Measurements from ENCODE around the gene SERPINI1. TPM values are rescaled to one million over a fixed set of nuclear protein-coding genes. Genes with fewer than 3 reads are reported as not detected.

SERPINI1 gene
- polyA plus RNA-seq, 4 donors: 41.1 to 67.1 (median 50.4) TPM

DNA sequence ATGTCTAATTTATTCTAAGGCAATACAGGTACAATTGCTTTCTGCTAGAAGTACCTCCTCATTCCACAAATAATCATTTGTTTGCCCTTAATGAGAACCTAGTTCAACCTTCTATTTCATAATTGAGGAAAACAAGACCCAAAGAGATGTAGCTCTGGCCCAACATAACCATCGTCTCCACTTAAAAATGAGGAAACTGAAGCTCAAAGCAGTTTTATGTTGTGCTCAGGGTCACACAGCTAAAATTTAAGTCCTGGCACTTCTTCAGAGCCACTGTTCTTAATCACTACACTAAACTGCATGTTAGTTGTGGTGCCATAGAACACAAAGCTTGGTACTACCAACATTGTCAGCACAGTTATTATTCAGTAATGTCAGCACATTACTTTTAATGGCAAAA, 108.0 kb downstream of the SERPINI1 start:
- no peak for DNase-seq (ENCODE audit: low read depth in 4 of 4, low spot score in 3 of 4)

GRCh38 chr3:167843886-167844285, 108.4 kb downstream of the SERPINI1 start:
- DNase-seq (ENCODE audit: low read depth in 4 of 4, low spot score in 3 of 4): no peak

- DNase-seq (ENCODE audit: low read depth in 4 of 4, low spot score in 3 of 4): no peak
Measured at GRCh38 chr3:167844528-167844927, 109.0 kb downstream of the SERPINI1 start.

DNA sequence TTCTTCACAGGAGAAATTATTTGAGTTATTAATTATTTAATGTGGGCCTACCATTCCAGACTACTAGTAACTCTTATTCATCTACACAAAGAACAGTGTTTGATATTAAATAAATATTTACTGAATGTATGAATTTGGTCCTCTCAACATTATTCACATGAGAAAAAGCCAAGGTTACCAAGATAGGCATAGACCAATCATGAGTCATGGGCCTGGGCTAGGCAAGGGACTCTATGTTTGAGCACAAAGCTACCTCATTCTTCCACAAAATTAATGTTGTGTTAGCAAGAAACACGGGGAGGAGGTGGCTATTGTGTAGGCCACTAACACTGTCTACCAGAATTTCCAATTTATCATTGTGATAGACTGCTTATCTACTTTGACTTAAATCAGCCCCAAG, 115.7 kb downstream of the SERPINI1 start:
- DNase-seq (ENCODE audit: low read depth in 4 of 4, low spot score in 3 of 4): no peak

DNA sequence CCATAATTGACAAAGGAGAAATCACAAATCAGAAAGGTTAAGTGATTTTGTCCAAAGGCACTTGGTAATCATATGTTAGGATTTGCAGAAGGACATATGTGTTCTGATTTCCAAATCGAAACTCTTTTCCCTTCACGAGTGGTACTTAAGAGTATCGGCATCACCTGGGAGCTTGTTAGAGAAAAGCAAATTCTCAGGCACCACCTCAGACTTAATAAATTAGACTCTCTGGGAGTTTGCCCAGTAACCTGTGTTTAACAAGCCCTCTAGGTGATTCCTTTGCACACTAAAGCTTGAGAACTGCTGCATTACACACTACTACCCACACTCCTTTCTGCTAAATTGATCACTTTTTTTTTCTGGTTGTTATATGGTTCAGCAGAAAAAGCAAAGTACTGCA, 116.2 kb downstream of the SERPINI1 start:
- DNase-seq (ENCODE audit: low read depth in 4 of 4, low spot score in 3 of 4): no peak

- no peak for DNase-seq (ENCODE audit: low read depth in 4 of 4, low spot score in 3 of 4)
Measured at GRCh38 chr3:167852216-167852615, 116.7 kb downstream of the SERPINI1 start.

DNA sequence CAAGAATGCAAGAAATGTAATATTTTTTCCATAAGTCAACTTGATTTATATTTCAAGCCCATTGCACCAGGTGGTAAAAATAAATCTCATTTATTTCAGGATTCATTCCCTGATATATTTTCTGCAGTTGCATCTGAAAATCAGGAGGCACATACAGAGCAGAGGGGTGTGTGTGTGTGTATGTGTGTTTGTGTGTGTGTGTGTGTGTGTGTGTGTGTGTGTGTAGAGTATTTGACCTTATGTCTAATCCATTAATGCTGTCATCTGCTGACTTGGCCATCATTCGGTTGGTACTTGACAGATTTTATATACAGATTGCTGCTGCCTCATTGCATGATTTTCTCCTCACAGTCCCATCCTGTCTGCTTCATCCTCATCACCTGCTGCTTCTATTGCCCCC, 118.5 kb downstream of the SERPINI1 start:
- no peak for DNase-seq (ENCODE audit: low read depth in 4 of 4, low spot score in 3 of 4)

DNA sequence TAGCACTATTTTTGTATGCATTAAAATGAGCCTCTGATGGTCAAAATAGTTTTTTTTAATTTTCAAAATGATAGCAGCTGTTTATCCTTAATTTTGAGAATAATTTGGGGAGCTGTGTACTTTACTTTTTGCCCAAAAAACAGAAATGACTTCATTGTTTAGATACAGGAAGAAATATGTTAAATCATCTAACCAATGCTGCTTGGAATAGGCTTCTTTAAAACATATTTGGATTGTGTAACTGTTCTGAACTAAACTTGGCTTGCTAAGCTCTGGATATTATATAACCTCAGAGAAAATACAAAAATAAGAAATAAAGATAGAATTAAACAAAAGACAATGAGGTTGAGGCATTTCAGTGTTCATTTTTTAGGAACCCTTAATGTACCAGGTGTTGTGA, 119.3 kb downstream of the SERPINI1 start:
- DNase-seq (ENCODE audit: low read depth in 4 of 4, low spot score in 3 of 4): no peak

DNA sequence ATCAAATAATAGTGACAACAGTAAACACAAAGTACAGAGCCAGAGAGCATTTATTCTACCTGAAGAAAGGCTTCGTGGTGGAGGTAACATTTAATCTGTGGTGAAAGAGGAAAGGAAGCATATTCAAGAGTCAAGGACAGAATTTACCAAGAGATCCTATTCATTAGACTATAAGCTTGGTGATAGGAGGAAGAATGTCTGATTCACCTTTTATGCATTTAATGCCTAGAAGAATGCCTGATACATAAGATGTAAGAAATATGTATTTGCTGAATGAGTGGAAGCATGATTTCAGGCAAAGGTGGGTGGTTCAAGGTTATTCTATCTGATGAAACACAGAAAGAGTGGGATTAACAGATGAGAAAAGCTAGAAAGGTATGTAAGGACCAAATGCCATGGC, 119.8 kb downstream of the SERPINI1 start:
- DNase-seq (ENCODE audit: low read depth in 4 of 4, low spot score in 3 of 4): no peak

DNA sequence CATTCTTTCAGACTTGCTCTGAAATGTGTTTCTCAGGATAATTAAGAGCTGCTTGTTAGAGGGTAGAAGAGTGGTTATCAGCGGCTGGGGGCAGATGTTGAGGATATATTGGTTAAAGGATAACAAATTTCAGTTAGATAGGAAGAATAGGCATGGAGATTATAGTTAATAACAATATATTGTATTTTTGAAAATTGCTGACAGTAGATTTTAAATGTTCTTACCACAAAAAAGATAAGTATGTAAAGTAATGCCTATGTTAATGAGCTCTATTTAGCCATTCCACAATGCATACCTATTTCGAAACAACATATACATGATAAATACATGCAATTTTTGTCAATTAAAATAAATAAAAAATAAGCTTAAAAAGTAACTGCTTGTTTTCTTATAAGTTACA, 123.3 kb downstream of the SERPINI1 start:
- no peak for DNase-seq (ENCODE audit: low read depth in 4 of 4, low spot score in 3 of 4)

GRCh38 chr3:167859610-167860009, 124.1 kb downstream of the SERPINI1 start:
- DNase-seq (ENCODE audit: low read depth in 4 of 4, low spot score in 3 of 4): no peak

DNA sequence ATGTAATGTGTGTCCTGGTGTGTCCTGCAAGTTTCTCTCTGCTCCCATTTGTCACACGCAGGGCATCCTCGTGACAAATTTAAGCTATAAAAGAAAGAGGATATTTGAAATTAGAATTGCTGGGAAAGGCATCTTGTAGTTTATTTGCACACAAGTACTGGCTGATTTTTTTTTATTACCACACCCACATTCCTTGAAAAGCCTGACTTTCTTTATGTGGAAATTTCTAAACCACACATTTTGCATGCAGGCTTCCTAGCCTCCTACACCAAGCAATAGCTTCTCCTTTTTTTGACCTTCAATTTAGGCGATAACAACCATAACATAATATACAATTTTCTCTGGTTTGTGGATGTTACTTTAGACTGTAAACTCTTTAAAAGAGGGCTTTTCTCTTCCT, 126.1 kb downstream of the SERPINI1 start:
- no peak for DNase-seq (ENCODE audit: low read depth in 4 of 4, low spot score in 3 of 4)

DNA sequence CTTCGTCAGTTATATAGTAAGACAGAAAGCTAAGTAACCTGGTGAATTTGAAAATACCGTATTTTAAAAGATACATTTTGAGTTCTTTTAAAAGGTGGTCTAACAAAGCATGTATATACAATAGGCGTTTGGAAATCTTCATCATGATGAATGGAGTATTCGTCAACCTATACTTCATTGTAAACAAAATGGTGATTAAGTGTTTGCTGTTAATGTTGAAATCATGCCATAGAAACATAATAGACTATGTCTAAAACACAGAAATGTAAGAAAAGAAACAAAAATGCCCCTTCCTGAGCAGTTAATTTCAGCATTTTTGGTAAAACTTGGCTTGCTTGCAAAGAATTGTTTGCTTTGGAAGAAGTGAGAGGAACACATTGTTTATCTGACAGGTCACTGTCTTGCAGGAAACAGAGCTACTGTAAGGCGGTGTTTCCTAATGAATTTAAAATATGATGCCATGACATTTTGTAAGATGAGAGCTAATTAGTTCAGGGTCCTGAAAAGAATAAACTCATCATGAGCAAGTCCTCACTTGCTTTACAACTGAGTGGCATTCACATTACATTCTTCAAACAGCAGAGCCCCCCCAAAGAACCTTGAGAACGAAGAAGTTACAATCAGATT, 126.7 kb downstream of the SERPINI1 start:
- no peak for DNase-seq (ENCODE audit: low read depth in 4 of 4, low spot score in 3 of 4)

GRCh38 chr3:167863811-167864551, 128.5 kb downstream of the SERPINI1 start:
- DNase-seq (ENCODE audit: low read depth in 4 of 4, low spot score in 3 of 4): no peak

DNA sequence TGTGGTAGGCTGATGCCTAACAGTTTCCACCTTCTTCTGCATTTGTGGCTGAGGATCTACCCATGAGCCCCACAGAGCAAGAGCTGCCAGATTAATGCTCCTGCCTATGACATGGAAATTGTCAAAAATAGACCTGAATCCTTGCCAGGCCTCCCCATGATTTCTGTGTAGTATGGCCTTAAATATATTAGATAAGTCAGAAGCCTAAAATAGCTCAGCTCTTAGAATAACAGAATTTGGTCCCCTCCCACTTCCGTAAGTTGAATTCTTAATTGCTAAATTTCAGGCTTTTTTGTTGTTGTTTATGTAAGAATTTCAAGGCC, 129.0 kb downstream of the SERPINI1 start:
- peak in 2 of 4 donors; percentile 38 to 50 for DNase-seq (ENCODE audit: low read depth in 4 of 4, low spot score in 3 of 4)

GRCh38 chr3:167866331-167866730, 130.8 kb downstream of the SERPINI1 start:
- no peak for DNase-seq (ENCODE audit: low read depth in 4 of 4, low spot score in 3 of 4)

- DNase-seq (ENCODE audit: low read depth in 4 of 4, low spot score in 3 of 4): no peak
Measured at GRCh38 chr3:167867981-167868380, 132.5 kb downstream of the SERPINI1 start.

- DNase-seq (ENCODE audit: low read depth in 4 of 4, low spot score in 3 of 4): no peak
Measured at GRCh38 chr3:167870181-167870580, 134.7 kb downstream of the SERPINI1 start.

DNA sequence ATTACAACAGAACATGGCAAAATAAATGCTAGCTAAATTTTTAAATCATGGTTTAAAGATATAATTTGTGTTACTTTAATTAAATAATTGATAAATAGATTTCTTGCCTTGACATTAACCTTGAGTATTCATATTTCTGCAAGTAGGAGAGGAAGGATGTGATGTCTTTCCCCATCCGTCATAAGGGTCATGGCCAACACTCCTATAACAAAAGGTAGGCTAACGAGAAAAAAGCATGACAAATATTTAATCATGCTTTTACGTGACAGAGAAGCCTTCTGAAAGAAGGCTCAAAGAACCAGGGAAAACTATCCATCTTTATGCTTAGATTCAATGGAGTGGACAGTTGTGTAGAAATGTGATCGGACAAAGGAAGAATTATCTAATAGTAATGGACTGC, 135.2 kb downstream of the SERPINI1 start:
- no peak for DNase-seq (ENCODE audit: low read depth in 4 of 4, low spot score in 3 of 4)

GRCh38 chr3:167872032-167872431, 136.5 kb downstream of the SERPINI1 start:
- DNase-seq (ENCODE audit: low read depth in 4 of 4, low spot score in 3 of 4): no peak

DNA sequence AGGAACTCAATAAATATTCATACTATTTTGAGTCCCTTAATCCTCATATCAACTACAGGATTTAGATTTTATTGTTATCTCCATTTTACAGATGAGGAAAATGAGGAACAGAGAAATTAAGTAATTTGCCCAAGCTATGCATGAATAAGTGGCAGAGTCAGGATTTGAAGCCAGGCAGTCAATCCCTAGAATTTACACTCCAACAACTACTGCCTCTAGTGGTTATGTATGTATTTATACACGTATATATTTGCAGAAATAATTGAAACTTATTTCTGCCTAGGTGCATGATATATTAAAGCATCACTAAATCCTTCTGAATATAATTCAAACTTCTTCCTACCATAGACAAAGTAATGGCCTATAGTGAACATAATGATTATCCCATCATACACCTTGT, 137.4 kb downstream of the SERPINI1 start:
- no peak for DNase-seq (ENCODE audit: low read depth in 4 of 4, low spot score in 3 of 4)

DNA sequence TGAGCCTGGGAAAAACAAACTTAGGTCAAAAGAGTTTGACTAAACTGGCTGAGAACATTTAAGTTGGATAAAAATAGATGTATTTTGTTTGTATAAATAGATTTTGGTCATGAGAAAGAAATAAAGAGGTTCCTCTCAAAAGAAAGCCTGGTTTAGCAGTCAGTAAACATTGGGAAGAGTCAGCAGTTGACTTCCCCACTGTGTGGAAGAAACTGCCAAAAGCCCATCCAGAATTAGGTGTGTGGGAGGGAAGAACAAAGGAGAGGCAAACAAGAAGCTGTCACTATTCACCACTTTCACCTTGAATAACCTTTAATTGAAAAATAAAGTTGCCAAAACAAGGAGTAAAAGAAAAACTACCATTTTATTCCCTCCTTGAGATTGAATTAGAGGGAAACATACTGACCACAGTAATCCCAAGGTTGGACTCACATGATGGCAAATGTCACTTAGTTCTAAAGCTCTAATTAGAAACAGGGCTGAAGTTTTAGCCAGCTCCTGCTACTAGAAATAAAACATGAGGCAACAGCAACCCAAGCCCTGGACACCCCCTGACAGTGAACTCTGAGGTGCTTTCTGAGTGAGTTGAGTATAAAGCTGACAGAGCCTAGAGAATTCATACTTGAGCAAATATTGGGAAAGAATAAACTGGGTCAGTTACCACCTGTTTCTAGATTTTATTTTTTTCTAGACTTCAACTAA, 139.3 kb downstream of the SERPINI1 start:
- no peak for DNase-seq (ENCODE audit: low read depth in 4 of 4, low spot score in 3 of 4)

Measured in right renal pelvis (tissue), 4 donors.